Esophagus (tissue), 2 donors: ENCODE measurements around the gene NUDT6. TPM values are rescaled to one million over a fixed set of nuclear protein-coding genes. Genes with fewer than 3 reads are reported as not detected.

Experiments used
- H3K27ac ChIP-seq, 2 donors: one replicate each; pipeline ENCODE4 v1.5.1; 2013; ENCODE audit warnings: low read depth in 2 of 2, mild to moderate bottlenecking in 2 of 2, inconsistent platforms in 1 of 2, low read length in 1 of 2, moderate library complexity in 1 of 2
- H3K27me3 ChIP-seq, 2 donors: one replicate each; pipeline ENCODE4 v1.6.1; 2013; ENCODE audit warnings: low read length in 2 of 2, control low read depth in 1 of 2, mild to moderate bottlenecking in 1 of 2; ENCODE audit not compliant: insufficient read depth in 2 of 2, control insufficient read depth in 1 of 2
- H3K36me3 ChIP-seq, 2 donors: one replicate each; pipeline ENCODE4 v1.6.1; 2013; ENCODE audit warnings: low read length in 1 of 2; ENCODE audit not compliant: control insufficient read depth in 2 of 2, insufficient read depth in 2 of 2
- H3K4me1 ChIP-seq, 2 donors: one replicate each; pipeline ENCODE4 v1.6.1; 2013; ENCODE audit warnings: low read length in 1 of 2; ENCODE audit not compliant: control insufficient read depth in 2 of 2, insufficient read depth in 2 of 2
- H3K4me3 ChIP-seq, 2 donors: one replicate each; pipeline ENCODE4 v1.5.1; 2013; ENCODE audit warnings: low read length in 2 of 2, mild to moderate bottlenecking in 2 of 2, low read depth in 1 of 2, moderate library complexity in 1 of 2
- H3K9me3 ChIP-seq, 2 donors: one replicate each; pipeline ENCODE4 v1.6.1; 2013; ENCODE audit warnings: mild to moderate bottlenecking in 2 of 2, low read depth in 1 of 2, low read length in 1 of 2, moderate library complexity in 1 of 2; ENCODE audit not compliant: control insufficient read depth in 2 of 2, insufficient read depth in 1 of 2
- WGBS, 2 donors: extraction: QIAGEN DNeasy Blood & Tissue Kit; methylation state at CpG; one replicate each; pipeline ENCODE4 v1.1.7; 2013; 5-methylcytosine and 5-hydroxymethylcytosine counted together
- polyA plus RNA-seq, 2 donors: library from polyadenylated mRNA; stranded (reverse); fragments of 200-250 nt; gene quantifications; one replicate each; pipeline ENCODE4 v1.2.3, GENCODE V29; 2013
- donor health status: healthy with polysubstance abuse.
- donor health status: Bipolar disorder and iron deficiency.

NUDT6 gene
- polyA plus RNA-seq, 2 donors = 2.9 to 5.7 TPM

DNA sequence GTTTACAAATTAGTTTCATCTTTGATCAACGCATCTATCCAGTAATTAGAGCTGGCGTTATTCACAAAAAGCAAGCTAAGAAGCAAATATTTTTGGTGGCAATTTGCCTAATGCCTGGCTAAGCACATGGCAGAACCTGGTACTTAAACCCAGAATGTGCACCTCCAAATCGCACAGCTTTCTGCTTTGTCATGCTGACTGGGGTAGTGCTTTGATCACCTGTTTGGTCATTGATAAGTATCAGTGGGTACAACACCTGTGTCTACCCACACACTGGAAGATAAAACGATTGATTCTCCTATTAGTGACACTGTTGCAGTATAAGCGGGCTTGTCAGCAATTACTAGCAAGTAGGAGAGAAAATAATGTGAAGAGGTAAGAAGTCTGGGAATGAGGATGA, 1.9 kb downstream of the NUDT6 start:
- no peak overlapping the region for H3K27ac ChIP-seq
- no peaks in the 10 kb centered on the region for H3K9me3 ChIP-seq
- H3K4me1 ChIP-seq = no peaks in the 10 kb centered on the region
- 83 to 91% methylated on average over 5 of the region's 5 CpGs for WGBS, 2 donors
- H3K27me3 ChIP-seq = no peaks in the 10 kb centered on the region
- H3K36me3 ChIP-seq = peaks cover 0 to 2% of the 10 kb centered on the region in 2 donors
- H3K4me3 ChIP-seq = no peak overlapping the region

DNA sequence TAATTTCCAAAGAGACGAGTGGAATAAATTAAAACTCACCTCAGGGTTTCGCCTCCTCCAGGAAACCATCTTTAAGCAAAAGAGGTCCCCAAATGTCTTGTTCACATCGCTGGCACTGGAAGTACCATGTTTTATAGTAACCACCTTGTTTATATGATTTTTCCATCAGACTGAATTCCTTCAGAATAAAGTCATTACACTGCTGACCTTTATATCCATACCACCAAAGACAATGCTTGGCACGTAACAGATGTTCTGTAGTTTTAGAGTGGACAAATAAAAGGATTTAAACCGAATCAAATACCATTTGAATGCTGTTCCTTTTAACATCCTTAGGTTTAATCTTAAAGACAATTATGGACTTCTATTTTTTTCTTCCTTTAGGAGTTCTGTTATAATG, 4.7 kb downstream of the NUDT6 start:
- Histone ChIP-seq H3K27ac (no peak overlapping the region), H3K36me3 (peaks cover 0 to 2% of the 10 kb centered on the region in 2 donors), H3K4me3 (no peak overlapping the region), H3K9me3 (no peaks in the 10 kb centered on the region), H3K4me1 (no peaks in the 10 kb centered on the region), H3K27me3 (no peaks in the 10 kb centered on the region)
- WGBS, 2 donors = 88 to 89% methylated on average over 5 of the region's 5 CpGs

- WGBS, 2 donors = 81 to 90% methylated on average over 3 of the region's 3 CpGs
These were observed 7.5 kb downstream of the NUDT6 start for GRCh38 chr4:122914938-122915337.

GRCh38 chr4:122914292-122914904, 8.0 kb downstream of the NUDT6 start:
- Histone ChIP-seq H3K9me3 (no peaks in the 10 kb centered on the region), H3K27ac (no peak overlapping the region), H3K4me3 (no peak overlapping the region), H3K4me1 (no peaks in the 10 kb centered on the region), H3K36me3 (peaks cover 0 to 2% of the 10 kb centered on the region in 2 donors), H3K27me3 (no peaks in the 10 kb centered on the region)
- WGBS, 2 donors = 43 to 47% methylated on average over 4 of the region's 4 CpGs

More at GRCh38 chr4:122914938-122915337, 7.5 kb downstream of the NUDT6 start:
- H3K27ac ChIP-seq = no peak overlapping the region
- no peak overlapping the region for H3K4me3 ChIP-seq
- no peaks in the 10 kb centered on the region for H3K27me3 ChIP-seq
- H3K4me1 ChIP-seq = no peaks in the 10 kb centered on the region
- peaks cover 0 to 2% of the 10 kb centered on the region in 2 donors for H3K36me3 ChIP-seq
- H3K9me3 ChIP-seq = no peaks in the 10 kb centered on the region

DNA sequence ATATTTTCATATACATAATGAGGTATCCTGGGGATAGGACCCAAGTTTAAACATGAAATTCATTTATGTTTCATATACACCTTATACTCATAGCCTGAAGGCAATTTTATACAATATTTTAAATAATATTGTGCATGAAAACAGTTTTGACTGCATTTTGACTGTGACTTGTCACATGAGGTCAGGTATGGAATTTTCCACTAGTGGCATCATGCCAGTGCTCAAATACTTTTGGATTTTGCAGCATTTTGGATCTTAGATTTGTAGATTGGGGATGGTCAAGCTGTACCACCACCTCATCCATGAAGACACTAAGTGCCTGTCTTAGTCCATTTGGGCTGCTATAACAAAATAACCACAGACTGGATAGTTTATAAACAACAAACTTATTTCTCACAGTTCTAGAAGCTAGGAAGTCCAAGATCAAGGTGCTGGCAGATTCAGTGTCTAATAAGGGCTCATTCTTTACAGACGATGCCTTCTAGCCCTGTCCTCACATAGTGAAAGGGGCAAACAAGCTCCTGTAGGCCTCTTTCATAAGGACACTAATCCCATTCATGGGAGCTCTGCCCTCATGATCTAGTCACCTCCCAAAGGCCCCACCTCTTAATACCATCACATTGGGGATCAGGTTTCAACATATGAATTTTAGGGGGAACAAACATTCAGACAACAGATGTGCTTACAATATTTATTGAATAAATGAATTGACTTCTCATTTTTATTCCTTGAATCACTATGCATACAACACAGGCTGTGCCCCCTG, 9.4 kb downstream of the NUDT6 start:
- Histone ChIP-seq H3K27me3 (no peaks in the 10 kb centered on the region), H3K36me3 (peaks cover 0 to 2% of the 10 kb centered on the region in 2 donors), H3K9me3 (no peaks in the 10 kb centered on the region), H3K27ac (no peak overlapping the region), H3K4me1 (no peaks in the 10 kb centered on the region), H3K4me3 (no peak overlapping the region)
- whole genome bisulfite sequencing, 2 donors = 83 to 92% methylated on average over 1 of the region's 1 CpG

DNA sequence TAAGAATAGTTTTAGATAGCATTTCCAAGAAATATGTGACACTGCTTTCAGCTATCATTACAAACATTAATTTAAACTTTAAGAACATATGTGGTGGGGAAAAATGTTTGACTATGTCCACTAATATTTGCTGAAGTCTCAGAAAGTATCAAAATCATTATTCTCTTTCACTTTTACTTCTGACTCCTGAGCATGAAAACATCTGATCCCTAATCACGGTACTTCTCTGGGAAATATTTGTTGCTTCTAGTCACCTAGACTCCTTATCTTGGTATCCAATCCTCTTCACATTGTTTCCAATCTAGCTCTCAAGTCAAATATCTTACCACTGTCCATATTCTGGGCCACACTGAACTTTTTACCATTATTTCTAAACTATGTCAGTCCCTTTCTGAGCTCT, 10.8 kb downstream of the NUDT6 start:
- H3K4me1 ChIP-seq = no peaks in the 10 kb centered on the region
- no peak overlapping the region for H3K27ac ChIP-seq
- no peaks in the 10 kb centered on the region for H3K36me3 ChIP-seq
- no peak overlapping the region for H3K4me3 ChIP-seq
- no peaks in the 10 kb centered on the region for H3K9me3 ChIP-seq
- H3K27me3 ChIP-seq = no peaks in the 10 kb centered on the region
- 73 to 83% methylated on average over 1 of the region's 1 CpG for WGBS, 2 donors

- H3K27ac ChIP-seq = no peak overlapping the region
These were observed 12.7 kb downstream of the NUDT6 start for GRCh38 chr4:122909683-122910082.

DNA sequence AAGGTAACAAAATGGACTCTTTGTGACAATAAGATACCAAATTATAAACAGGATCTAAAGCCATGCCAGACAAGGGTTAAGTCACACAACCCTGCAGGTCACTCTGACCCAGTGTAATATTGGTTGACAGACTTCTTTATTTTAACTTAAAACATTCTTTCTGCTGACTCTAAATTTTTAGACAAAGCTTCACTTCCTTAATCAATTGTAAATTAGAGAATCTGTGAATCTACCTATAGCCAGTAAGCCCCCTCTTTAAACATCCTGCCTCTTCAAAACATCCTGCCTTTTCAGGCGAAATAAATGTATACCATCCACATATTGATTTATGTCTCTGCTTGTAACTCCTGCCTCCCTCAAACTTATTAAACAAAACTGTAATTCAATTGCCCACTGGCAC, 14.2 kb downstream of the NUDT6 start:
- H3K9me3 ChIP-seq = no peaks in the 10 kb centered on the region
- H3K4me1 ChIP-seq = no peaks in the 10 kb centered on the region
- no peaks in the 10 kb centered on the region for H3K36me3 ChIP-seq
- no peak overlapping the region for H3K27ac ChIP-seq
- H3K27me3 ChIP-seq = no peaks in the 10 kb centered on the region
- H3K4me3 ChIP-seq = no peak overlapping the region
- WGBS, 2 donors = 91 to 93% methylated on average over 1 of the region's 1 CpG

More at GRCh38 chr4:122909683-122910082, 12.7 kb downstream of the NUDT6 start:
- H3K36me3 ChIP-seq = no peaks in the 10 kb centered on the region
- H3K4me1 ChIP-seq = no peaks in the 10 kb centered on the region
- WGBS, 2 donors = 73 to 97% methylated on average over 2 of the region's 2 CpGs
- no peaks in the 10 kb centered on the region for H3K9me3 ChIP-seq
- H3K27me3 ChIP-seq = no peaks in the 10 kb centered on the region
- no peak overlapping the region for H3K4me3 ChIP-seq

GRCh38 chr4:122906859-122907305, 15.5 kb downstream of the NUDT6 start:
- H3K9me3 ChIP-seq = no peaks in the 10 kb centered on the region
- H3K36me3 ChIP-seq = no peaks in the 10 kb centered on the region
- 86 to 96% methylated on average over 7 of the region's 7 CpGs for WGBS, 2 donors
- H3K4me1 ChIP-seq = no peaks in the 10 kb centered on the region
- no peaks in the 10 kb centered on the region for H3K27me3 ChIP-seq
- no peak overlapping the region for H3K27ac ChIP-seq
- H3K4me3 ChIP-seq = no peak overlapping the region
